ENCODE results near the gene EHMT1.

- TF ChIP-seq CTCF (IDR thresholded peaks at IDR 0.05 in 2 of 3, conservative IDR thresholded peaks at IDR 0.05 in 1 of 3; ENCODE audit: control insufficient read depth in 2 of 3, extremely low read depth in 1 of 3, insufficient read depth in 1 of 3, low read depth in 3 of 3, low read length in 3 of 3) (no peak), YY1 (IDR thresholded peaks at IDR 0.05; ENCODE audit: low read depth, low read length) (no peak), STAT1 (conservative IDR thresholded peaks at IDR 0.05) (no peak), MYC (IDR thresholded peaks at IDR 0.05; ENCODE audit: insufficient read depth, insufficient read length, insufficient replicate concordance, low read length, severe bottlenecking) (no peak), REST (IDR thresholded peaks at IDR 0.05; ENCODE audit: low read depth, low read length) (no peak), ZBTB11 (CRISPR knock-in tag; IDR thresholded peaks at IDR 0.05) (no peak), NBN (IDR thresholded peaks at IDR 0.05) (no peak), ZBTB4 (CRISPR knock-in tag; IDR thresholded peaks at IDR 0.05) (no peak)
Measured at GRCh38 chr9:137575364-137575715, 43.5 kb upstream of the EHMT1 start.

All from GM12878 (cell line).